HG03280 (cell line): ENCODE measurements around the gene PACS1.

Experiments
- ATAC-seq: cut with Tn5 transposase; IDR thresholded peaks from one replicate; pipeline ENCODE4 v1.9.1; 2021; ENCODE audit warnings: mild to moderate bottlenecking, moderate library complexity; ENCODE audit not compliant: unreplicated experiment

PACS1 gene

GRCh38 chr11:66131937-66132632, 62.0 kb downstream of the PACS1 start:
- ATAC-seq, result no peak

GRCh38 chr11:66133216-66133775, 63.2 kb downstream of the PACS1 start:
- ATAC-seq, result no peak

GRCh38 chr11:66136752-66137123, 66.7 kb downstream of the PACS1 start:
- ATAC-seq, result no peak

- ATAC-seq, result no peak
These were observed 69.8 kb downstream of the PACS1 start for GRCh38 chr11:66139817-66140404.

- no peak for ATAC-seq
These were observed 72.5 kb downstream of the PACS1 start for GRCh38 chr11:66142370-66143263.

GRCh38 chr11:66143264-66143566, 73.1 kb downstream of the PACS1 start:
- no peak for ATAC-seq

- no peak for ATAC-seq
These were observed 74.1 kb downstream of the PACS1 start for GRCh38 chr11:66143996-66144678.

GRCh38 chr11:66146074-66146473, 76.0 kb downstream of the PACS1 start:
- no peak for ATAC-seq

GRCh38 chr11:66146940-66147339, 76.9 kb downstream of the PACS1 start:
- ATAC-seq, result no peak

- ATAC-seq, result no peak
These were observed 80.1 kb downstream of the PACS1 start for GRCh38 chr11:66150140-66150539.

GRCh38 chr11:66150725-66151124, 80.7 kb downstream of the PACS1 start:
- no peak for ATAC-seq

- ATAC-seq, result no peak
These were observed 81.2 kb downstream of the PACS1 start for GRCh38 chr11:66151273-66151672.

- no peak for ATAC-seq
These were observed 84.0 kb downstream of the PACS1 start for GRCh38 chr11:66154109-66154508.

- ATAC-seq, result no peak
These were observed 85.5 kb downstream of the PACS1 start for GRCh38 chr11:66155387-66156073.

- no peak for ATAC-seq
These were observed 87.3 kb downstream of the PACS1 start for GRCh38 chr11:66157182-66157864.

GRCh38 chr11:66158156-66158555, 88.1 kb downstream of the PACS1 start:
- no peak for ATAC-seq

GRCh38 chr11:66159324-66159984, 89.4 kb downstream of the PACS1 start:
- ATAC-seq, result no peak

GRCh38 chr11:66160709-66161108, 90.6 kb downstream of the PACS1 start:
- no peak for ATAC-seq

GRCh38 chr11:66168289-66168688, 98.2 kb downstream of the PACS1 start:
- no peak for ATAC-seq
